Measurements from ENCODE around the gene CHPF2.
A peak's percentile ranks its signal among the peaks of the same experiment; 100 is the strongest.

The CHPF2 gene

DNA sequence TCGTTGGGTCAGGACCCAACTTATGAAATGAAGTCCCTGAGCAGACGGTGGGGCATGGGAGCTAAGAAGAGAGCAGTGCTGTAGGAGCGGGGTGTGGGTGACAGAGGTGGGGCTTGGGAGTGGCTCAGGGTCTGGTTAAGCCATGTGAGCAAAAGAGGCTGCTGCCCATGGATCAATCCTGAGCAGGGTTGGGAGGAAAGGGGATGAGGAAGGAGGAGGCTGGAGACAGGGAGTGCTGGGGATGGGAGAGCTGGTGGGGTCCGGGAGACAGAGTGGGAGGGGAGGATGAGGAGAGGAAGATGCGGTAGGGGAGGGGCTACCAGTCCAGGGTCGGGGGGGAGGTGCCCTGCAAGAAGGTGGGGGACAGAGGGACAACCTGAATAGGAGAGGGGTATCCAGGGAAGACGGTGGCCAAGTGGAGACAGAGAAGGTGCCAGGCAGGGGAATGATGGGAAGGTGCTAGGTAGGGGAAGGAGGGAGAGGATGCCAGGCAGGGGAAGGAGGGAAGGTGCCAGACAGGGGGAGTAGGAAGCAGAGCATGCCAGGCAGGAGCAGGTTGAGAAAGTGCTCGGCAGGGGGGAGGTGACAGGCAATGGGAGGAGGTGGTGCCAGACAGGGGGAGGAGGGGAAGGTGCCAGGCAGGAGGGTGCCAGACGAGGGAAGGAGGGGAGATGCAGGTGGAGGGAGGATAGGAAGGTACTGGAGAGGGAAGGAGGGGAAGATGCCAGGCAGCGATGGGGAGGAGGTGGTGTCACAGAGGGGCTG is 43.7 kb downstream of the CHPF2 start (continued):
- TF ChIP-seq ZNF140 (tag by site-specific recombination; IDR thresholded peaks at IDR 0.05) (no peak), ZNF354C (tag by site-specific recombination; IDR thresholded peaks at IDR 0.05; ENCODE audit: borderline replicate concordance, low read depth) (no peak), ZNF324 (tag by site-specific recombination; IDR thresholded peaks at IDR 0.05) (no peak), ZNF146 (tag by site-specific recombination; IDR thresholded peaks at IDR 0.05) (no peak), KLF9 (tag by site-specific recombination; IDR thresholded peaks at IDR 0.05; ENCODE audit: low read depth) (0 out of 2 replicates have a peak, but pooled peaks have one; percentile 27), ZNF76 (tag by site-specific recombination; IDR thresholded peaks at IDR 0.05; ENCODE audit: borderline replicate concordance, low read depth) (peak; percentile 52; the same call in 1 of the 2 replicates), HOXA7 (CRISPR knock-in tag; IDR thresholded peaks at IDR 0.05; ENCODE audit: borderline replicate concordance) (no peak), ZNF530 (tag by site-specific recombination; IDR thresholded peaks at IDR 0.05; ENCODE audit: low read depth) (no peak), ZNF623 (tag by site-specific recombination; IDR thresholded peaks at IDR 0.05) (no peak), ZNF514 (tag by site-specific recombination; IDR thresholded peaks at IDR 0.05) (0 out of 2 replicates have a peak, but pooled peaks have one; percentile 5), ZNF121 (tag by site-specific recombination; IDR thresholded peaks at IDR 0.05) (no peak), ZNF624 (tag by site-specific recombination; IDR thresholded peaks at IDR 0.05) (no peak), KLF10 (tag by site-specific recombination; IDR thresholded peaks at IDR 0.05) (no peak), ZNF157 (tag by site-specific recombination; IDR thresholded peaks at IDR 0.05) (no peak), ZNF660 (tag by site-specific recombination; IDR thresholded peaks at IDR 0.05) (no peak), SP3 (tag by site-specific recombination; IDR thresholded peaks at IDR 0.05) (peak; percentile 75), ZNF777 (tag by site-specific recombination; IDR thresholded peaks at IDR 0.05; ENCODE audit: borderline replicate concordance) (no peak), ZFHX2 (tag by site-specific recombination; conservative IDR thresholded peaks at IDR 0.05) (no peak), ZNF202 (tag by site-specific recombination; IDR thresholded peaks at IDR 0.05; ENCODE audit: borderline replicate concordance) (no peak)
- TF ChIP-seq, protein P1, sequence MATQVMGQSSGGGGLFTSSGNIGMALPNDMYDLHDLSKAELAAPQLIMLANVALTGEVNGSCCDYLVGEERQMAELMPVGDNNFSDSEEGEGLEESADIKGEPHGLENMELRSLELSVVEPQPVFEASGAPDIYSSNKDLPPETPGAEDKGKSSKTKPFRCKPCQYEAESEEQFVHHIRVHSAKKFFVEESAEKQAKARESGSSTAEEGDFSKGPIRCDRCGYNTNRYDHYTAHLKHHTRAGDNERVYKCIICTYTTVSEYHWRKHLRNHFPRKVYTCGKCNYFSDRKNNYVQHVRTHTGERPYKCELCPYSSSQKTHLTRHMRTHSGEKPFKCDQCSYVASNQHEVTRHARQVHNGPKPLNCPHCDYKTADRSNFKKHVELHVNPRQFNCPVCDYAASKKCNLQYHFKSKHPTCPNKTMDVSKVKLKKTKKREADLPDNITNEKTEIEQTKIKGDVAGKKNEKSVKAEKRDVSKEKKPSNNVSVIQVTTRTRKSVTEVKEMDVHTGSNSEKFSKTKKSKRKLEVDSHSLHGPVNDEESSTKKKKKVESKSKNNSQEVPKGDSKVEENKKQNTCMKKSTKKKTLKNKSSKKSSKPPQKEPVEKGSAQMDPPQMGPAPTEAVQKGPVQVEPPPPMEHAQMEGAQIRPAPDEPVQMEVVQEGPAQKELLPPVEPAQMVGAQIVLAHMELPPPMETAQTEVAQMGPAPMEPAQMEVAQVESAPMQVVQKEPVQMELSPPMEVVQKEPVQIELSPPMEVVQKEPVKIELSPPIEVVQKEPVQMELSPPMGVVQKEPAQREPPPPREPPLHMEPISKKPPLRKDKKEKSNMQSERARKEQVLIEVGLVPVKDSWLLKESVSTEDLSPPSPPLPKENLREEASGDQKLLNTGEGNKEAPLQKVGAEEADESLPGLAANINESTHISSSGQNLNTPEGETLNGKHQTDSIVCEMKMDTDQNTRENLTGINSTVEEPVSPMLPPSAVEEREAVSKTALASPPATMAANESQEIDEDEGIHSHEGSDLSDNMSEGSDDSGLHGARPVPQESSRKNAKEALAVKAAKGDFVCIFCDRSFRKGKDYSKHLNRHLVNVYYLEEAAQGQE (tag by site-specific recombination; IDR thresholded peaks at IDR 0.05) = no peak
- TF ChIP-seq, protein P2, sequence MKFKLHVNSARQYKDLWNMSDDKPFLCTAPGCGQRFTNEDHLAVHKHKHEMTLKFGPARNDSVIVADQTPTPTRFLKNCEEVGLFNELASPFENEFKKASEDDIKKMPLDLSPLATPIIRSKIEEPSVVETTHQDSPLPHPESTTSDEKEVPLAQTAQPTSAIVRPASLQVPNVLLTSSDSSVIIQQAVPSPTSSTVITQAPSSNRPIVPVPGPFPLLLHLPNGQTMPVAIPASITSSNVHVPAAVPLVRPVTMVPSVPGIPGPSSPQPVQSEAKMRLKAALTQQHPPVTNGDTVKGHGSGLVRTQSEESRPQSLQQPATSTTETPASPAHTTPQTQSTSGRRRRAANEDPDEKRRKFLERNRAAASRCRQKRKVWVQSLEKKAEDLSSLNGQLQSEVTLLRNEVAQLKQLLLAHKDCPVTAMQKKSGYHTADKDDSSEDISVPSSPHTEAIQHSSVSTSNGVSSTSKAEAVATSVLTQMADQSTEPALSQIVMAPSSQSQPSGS (tag by site-specific recombination; IDR thresholded peaks at IDR 0.05; ENCODE audit: low read depth) = no peak
- TF ChIP-seq, protein P3, sequence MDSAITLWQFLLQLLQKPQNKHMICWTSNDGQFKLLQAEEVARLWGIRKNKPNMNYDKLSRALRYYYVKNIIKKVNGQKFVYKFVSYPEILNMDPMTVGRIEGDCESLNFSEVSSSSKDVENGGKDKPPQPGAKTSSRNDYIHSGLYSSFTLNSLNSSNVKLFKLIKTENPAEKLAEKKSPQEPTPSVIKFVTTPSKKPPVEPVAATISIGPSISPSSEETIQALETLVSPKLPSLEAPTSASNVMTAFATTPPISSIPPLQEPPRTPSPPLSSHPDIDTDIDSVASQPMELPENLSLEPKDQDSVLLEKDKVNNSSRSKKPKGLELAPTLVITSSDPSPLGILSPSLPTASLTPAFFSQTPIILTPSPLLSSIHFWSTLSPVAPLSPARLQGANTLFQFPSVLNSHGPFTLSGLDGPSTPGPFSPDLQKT (IDR thresholded peaks at IDR 0.05; ENCODE audit: borderline replicate concordance, low read depth, low read length) = no peak
- TF ChIP-seq, protein P4, sequence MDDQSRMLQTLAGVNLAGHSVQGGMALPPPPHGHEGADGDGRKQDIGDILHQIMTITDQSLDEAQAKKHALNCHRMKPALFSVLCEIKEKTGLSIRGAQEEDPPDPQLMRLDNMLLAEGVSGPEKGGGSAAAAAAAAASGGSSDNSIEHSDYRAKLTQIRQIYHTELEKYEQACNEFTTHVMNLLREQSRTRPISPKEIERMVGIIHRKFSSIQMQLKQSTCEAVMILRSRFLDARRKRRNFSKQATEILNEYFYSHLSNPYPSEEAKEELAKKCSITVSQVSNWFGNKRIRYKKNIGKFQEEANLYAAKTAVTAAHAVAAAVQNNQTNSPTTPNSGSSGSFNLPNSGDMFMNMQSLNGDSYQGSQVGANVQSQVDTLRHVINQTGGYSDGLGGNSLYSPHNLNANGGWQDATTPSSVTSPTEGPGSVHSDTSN (CRISPR knock-in tag; IDR thresholded peaks at IDR 0.05) = no peak
- TF ChIP-seq, protein P5, sequence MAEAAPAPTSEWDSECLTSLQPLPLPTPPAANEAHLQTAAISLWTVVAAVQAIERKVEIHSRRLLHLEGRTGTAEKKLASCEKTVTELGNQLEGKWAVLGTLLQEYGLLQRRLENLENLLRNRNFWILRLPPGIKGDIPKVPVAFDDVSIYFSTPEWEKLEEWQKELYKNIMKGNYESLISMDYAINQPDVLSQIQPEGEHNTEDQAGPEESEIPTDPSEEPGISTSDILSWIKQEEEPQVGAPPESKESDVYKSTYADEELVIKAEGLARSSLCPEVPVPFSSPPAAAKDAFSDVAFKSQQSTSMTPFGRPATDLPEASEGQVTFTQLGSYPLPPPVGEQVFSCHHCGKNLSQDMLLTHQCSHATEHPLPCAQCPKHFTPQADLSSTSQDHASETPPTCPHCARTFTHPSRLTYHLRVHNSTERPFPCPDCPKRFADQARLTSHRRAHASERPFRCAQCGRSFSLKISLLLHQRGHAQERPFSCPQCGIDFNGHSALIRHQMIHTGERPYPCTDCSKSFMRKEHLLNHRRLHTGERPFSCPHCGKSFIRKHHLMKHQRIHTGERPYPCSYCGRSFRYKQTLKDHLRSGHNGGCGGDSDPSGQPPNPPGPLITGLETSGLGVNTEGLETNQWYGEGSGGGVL (tag by site-specific recombination; IDR thresholded peaks at IDR 0.05) = peak; percentile 92
- TF ChIP-seq, protein P6, sequence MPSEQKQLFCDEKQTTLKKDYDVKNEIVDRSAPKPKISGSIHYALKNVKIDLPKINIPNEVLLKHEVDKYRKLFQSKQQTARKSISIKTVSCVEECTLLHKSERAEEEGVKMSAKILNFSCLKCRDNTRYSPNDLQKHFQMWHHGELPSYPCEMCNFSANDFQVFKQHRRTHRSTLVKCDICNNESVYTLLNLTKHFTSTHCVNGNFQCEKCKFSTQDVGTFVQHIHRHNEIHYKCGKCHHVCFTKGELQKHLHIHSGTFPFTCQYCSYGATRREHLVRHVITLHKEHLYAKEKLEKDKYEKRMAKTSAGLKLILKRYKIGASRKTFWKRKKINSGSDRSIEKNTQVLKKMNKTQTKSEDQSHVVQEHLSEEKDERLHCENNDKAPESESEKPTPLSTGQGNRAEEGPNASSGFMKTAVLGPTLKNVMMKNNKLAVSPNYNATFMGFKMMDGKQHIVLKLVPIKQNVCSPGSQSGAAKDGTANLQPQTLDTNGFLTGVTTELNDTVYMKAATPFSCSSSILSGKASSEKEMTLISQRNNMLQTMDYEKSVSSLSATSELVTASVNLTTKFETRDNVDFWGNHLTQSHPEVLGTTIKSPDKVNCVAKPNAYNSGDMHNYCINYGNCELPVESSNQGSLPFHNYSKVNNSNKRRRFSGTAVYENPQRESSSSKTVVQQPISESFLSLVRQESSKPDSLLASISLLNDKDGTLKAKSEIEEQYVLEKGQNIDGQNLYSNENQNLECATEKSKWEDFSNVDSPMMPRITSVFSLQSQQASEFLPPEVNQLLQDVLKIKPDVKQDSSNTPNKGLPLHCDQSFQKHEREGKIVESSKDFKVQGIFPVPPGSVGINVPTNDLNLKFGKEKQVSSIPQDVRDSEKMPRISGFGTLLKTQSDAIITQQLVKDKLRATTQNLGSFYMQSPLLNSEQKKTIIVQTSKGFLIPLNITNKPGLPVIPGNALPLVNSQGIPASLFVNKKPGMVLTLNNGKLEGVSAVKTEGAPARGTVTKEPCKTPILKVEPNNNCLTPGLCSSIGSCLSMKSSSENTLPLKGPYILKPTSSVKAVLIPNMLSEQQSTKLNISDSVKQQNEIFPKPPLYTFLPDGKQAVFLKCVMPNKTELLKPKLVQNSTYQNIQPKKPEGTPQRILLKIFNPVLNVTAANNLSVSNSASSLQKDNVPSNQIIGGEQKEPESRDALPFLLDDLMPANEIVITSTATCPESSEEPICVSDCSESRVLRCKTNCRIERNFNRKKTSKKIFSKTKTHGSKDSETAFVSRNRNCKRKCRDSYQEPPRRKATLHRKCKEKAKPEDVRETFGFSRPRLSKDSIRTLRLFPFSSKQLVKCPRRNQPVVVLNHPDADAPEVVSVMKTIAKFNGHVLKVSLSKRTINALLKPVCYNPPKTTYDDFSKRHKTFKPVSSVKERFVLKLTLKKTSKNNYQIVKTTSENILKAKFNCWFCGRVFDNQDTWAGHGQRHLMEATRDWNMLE (tag by site-specific recombination; conservative IDR thresholded peaks at IDR 0.05; ENCODE audit: low read depth) = no peak
